Measurements from ENCODE around the gene DNMBP. TPM values are rescaled to one million over a fixed set of nuclear protein-coding genes. Genes with fewer than 3 reads are reported as not detected.

DNMBP gene
- total and polyA plus RNA-seq, 2 donors (not counting 3 experiments of a cell fraction or from before 2014, with no cell fraction given), result 32.0 to 53.4 TPM

DNA sequence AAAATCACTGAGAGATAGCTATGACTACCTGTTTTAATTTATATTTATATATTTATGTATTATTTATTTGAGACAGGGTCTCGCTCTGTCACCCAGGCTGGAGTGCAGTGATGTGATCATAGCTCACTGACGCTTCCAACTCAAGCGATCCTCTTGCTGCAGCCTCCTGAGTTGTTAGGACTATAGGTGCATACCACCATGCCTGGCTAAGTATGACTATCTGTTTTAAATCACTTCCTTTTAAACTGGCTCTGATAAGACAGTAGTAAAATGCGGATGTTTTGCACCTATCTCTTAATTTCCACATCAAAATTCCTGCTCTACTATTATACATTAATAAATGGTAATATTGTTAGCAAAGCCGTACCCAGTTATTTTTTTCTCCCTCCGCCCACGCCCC, 41.8 kb downstream of the DNMBP start:
- ChIA-PET CTCF (interaction anchor here (0.6 to 1.8 kb wide), 5 partner anchors 16 to 122 kb away, joined by 3 to 6 read pairs (median 4); partner anchors contain the start of gene DNMBP), POLR2A (interaction anchor here (0.6 to 0.7 kb wide), 2 partner anchors 8 to 24 kb away, joined by 3 to 5 read pairs; no protein-coding TSS in a partner anchor)
- Histone ChIP-seq H3K4me1 (ENCODE audit: control insufficient read depth, extremely low read depth, insufficient read depth, low read length) (peaks cover 60% of the 10 kb centered on the region), H3K9me3 (replicated peaks; ENCODE audit: control insufficient read depth, insufficient read depth, low read length) (no peaks in the 10 kb centered on the region), H3K4me2 (ENCODE audit: insufficient read depth, low read length) (no peak overlapping the region), H3K36me3 (ENCODE audit: control insufficient read depth in 2 of 2, extremely low read depth in 1 of 2, insufficient read depth in 2 of 2, low read length in 2 of 2) (peaks cover 11 to 21% of the 10 kb centered on the region in 2 experiments), H3K4me3 (replicated peaks in 1 of 3; ENCODE audit: insufficient read depth in 1 of 3, low read depth in 1 of 3, low read length in 3 of 3) (no peak overlapping the region), H3K9me1 (replicated peaks; ENCODE audit: control insufficient read depth, extremely low read depth, insufficient read depth, low read length) (no peaks in the 10 kb centered on the region), H4K20me1 (replicated peaks; ENCODE audit: control insufficient read depth, extremely low read depth, insufficient read depth, low read length) (no peaks in the 10 kb centered on the region), H3K27me3 (ENCODE audit: control insufficient read depth in 2 of 2, insufficient read depth in 2 of 2, low read length in 2 of 2) (no peaks in the 10 kb centered on the region), H3K79me2 (ENCODE audit: control insufficient read depth, insufficient read depth, low read length) (peaks cover 63% of the 10 kb centered on the region), H2AFZ (ENCODE audit: low read depth, low read length) (no peak overlapping the region), H3K27ac (ENCODE audit: insufficient read depth, low read depth, low read length) (peak overlapping the region; percentile 96), H3K9ac (replicated peaks; ENCODE audit: extremely low read depth, insufficient read depth, low read length) (no peak overlapping the region)
- dilution Hi-C loops (cut with MboI; ENCODE audit: extremely low pct_ligation_motif_present, low sequenced_read_pairs) (no loop called here), intact Hi-C loops (cut with micrococcal nuclease) (loop anchor here (2.0 kb wide), 1 partner anchor 77 kb away; no protein-coding TSS in a partner anchor)
- no TSS peak for BruUV-seq (replicated peaks)
- no peak for TF ChIP-seq JUN (IDR thresholded peaks at IDR 0.05; ENCODE audit: borderline replicate concordance, insufficient read depth, insufficient read length, low read depth)
- TF ChIP-seq MYC (IDR thresholded peaks at IDR 0.05; ENCODE audit: low read depth, low read length), result no peak
- TF ChIP-seq FOS (IDR thresholded peaks at IDR 0.05; ENCODE audit: borderline replicate concordance, insufficient read depth, low read length), result no peak
- TF ChIP-seq, protein P1, sequence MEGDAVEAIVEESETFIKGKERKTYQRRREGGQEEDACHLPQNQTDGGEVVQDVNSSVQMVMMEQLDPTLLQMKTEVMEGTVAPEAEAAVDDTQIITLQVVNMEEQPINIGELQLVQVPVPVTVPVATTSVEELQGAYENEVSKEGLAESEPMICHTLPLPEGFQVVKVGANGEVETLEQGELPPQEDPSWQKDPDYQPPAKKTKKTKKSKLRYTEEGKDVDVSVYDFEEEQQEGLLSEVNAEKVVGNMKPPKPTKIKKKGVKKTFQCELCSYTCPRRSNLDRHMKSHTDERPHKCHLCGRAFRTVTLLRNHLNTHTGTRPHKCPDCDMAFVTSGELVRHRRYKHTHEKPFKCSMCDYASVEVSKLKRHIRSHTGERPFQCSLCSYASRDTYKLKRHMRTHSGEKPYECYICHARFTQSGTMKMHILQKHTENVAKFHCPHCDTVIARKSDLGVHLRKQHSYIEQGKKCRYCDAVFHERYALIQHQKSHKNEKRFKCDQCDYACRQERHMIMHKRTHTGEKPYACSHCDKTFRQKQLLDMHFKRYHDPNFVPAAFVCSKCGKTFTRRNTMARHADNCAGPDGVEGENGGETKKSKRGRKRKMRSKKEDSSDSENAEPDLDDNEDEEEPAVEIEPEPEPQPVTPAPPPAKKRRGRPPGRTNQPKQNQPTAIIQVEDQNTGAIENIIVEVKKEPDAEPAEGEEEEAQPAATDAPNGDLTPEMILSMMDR (IDR thresholded peaks at IDR 0.05; ENCODE audit: extremely low read depth in 1 of 2, insufficient read depth in 1 of 2, low read depth in 1 of 2, low read length in 2 of 2), result no peak
- no peak for TF ChIP-seq GATA2 (IDR thresholded peaks at IDR 0.05; ENCODE audit: insufficient read depth, insufficient read length, low read depth, low read length)
- no peak for TF ChIP-seq EZH2 (IDR thresholded peaks at IDR 0.05; ENCODE audit: borderline replicate concordance, low read depth, low read length, severe bottlenecking)
- TF ChIP-seq POLR2AphosphoS5 (IDR thresholded peaks at IDR 0.05; ENCODE audit: insufficient read depth, low read depth, low read length), result no peak
- TF ChIP-seq POLR2A (IDR thresholded peaks at IDR 0.05; ENCODE audit: low read depth, low read length), result no peak
- no peak for TF ChIP-seq MAX (IDR thresholded peaks at IDR 0.05; ENCODE audit: insufficient read depth, insufficient read length)
- no peak for FAIRE-seq
- DNase-seq (ENCODE audit: low read depth, low spot score), result no peak

All from endothelial cell of umbilical vein (primary cell).